ENCODE measurements around the gene CFAP119. TPM values are rescaled to one million over a fixed set of nuclear protein-coding genes. Genes with fewer than 3 reads are reported as not detected.

Gene CFAP119
- polyA plus RNA-seq, 3 donors = 2.4 to 25.3 (median 3.5) TPM

DNA sequence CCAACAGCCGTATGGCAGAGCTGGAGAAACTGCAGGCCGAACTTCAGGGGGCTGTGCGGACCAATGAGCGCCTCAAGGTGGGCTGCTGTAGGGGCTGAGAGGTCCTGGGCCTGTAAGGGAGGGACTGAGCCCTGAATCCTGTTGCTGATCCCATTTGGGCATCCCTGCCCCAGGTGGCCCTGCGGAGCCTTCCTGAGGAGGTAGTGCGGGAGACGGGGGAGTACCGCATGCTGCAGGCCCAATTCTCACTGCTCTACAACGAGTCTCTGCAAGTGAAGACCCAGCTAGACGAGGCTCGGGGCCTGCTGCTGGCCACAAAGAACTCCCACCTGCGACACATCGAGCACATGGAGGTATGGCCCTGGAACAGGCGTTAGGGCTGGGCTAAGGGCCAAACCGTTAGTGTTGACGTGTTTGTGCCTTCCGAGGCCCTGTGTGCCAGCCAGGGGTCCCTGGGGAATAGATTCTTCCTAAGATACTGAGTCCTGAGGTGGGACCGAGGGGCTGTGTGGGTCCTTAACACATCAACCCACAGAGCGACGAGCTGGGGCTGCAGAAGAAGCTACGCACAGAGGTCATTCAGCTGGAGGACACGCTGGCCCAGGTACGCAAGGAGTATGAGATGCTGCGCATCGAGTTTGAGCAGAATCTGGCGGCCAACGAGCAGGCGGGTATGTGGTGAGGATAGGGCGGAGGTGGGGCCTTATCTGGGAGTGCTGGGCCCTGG, 4.5 kb upstream of the CFAP119 start:
- no peak overlapping the region for H3K4me2 ChIP-seq (replicated peaks; ENCODE audit: extremely low read depth, low read length, poor library complexity, severe bottlenecking)
- H3K9me3 Mint-ChIP-seq = no peaks in the 10 kb centered on the region
- no peak overlapping the region for H3K4me3 Mint-ChIP-seq
- H3K27ac ChIP-seq (ENCODE audit: low read depth in 1 of 2, low read length in 2 of 2) = no peak overlapping the region
- H3K4me1 ChIP-seq (ENCODE audit: control insufficient read depth in 1 of 2, insufficient read depth in 2 of 2, low read length in 2 of 2) = peaks cover 15 to 22% of the 10 kb centered on the region in 2 donors
- peaks cover 79 to 86% of the 10 kb centered on the region in 2 donors for H3K36me3 Mint-ChIP-seq
- no peaks in the 10 kb centered on the region for H3K27me3 ChIP-seq (ENCODE audit: control insufficient read depth in 2 of 2, insufficient read depth in 2 of 2, low read length in 2 of 2)
- H3K4me1 Mint-ChIP-seq = peaks cover 16% of the 10 kb centered on the region
- peak overlapping the region in 2 of 7 donors; percentile 43 to 50 for H3K27ac Mint-ChIP-seq
- H3K36me3 ChIP-seq (replicated peaks in 1 of 2; ENCODE audit: control insufficient read depth in 1 of 2, insufficient read depth in 2 of 2, low read length in 2 of 2) = peaks cover 80 to 86% of the 10 kb centered on the region in 2 donors
- peaks cover 43% of the 10 kb centered on the region for H3K79me2 ChIP-seq (ENCODE audit: insufficient read depth, low read length)
- TF ChIP-seq, protein P1, sequence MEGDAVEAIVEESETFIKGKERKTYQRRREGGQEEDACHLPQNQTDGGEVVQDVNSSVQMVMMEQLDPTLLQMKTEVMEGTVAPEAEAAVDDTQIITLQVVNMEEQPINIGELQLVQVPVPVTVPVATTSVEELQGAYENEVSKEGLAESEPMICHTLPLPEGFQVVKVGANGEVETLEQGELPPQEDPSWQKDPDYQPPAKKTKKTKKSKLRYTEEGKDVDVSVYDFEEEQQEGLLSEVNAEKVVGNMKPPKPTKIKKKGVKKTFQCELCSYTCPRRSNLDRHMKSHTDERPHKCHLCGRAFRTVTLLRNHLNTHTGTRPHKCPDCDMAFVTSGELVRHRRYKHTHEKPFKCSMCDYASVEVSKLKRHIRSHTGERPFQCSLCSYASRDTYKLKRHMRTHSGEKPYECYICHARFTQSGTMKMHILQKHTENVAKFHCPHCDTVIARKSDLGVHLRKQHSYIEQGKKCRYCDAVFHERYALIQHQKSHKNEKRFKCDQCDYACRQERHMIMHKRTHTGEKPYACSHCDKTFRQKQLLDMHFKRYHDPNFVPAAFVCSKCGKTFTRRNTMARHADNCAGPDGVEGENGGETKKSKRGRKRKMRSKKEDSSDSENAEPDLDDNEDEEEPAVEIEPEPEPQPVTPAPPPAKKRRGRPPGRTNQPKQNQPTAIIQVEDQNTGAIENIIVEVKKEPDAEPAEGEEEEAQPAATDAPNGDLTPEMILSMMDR (IDR thresholded peaks at IDR 0.05) = no peak
- DNase-seq = no peak
- H3K9me3 ChIP-seq (replicated peaks in 1 of 2; ENCODE audit: control insufficient read depth in 1 of 2, insufficient read depth in 1 of 2, low read length in 2 of 2) = no peaks in the 10 kb centered on the region
- intact Hi-C loops (cut with micrococcal nuclease) = loop anchor here in 1 of 2 donors (10.0 kb wide), 1 partner anchor 158 kb away; the partner anchor contains the start of gene FBXL19
- H3K4me3 ChIP-seq (replicated peaks in 1 of 3; ENCODE audit: low read depth in 2 of 3, low read length in 3 of 3) = no peak overlapping the region
- no peak overlapping the region for H2AFZ ChIP-seq (ENCODE audit: insufficient read depth, low read depth, low read length, poor library complexity, severe bottlenecking)
- 96% methylated on average over 29 of the region's 29 CpGs for whole genome bisulfite sequencing (ENCODE audit: insufficient coverage)
- peaks cover 21% of the 10 kb centered on the region for H4K20me1 ChIP-seq (ENCODE audit: insufficient read depth, low read length)
- peaks cover 0 to 2% (median 0%) of the 10 kb centered on the region in 3 donors for H3K27me3 Mint-ChIP-seq (ENCODE audit: low read depth in 3 of 3)
- no peak overlapping the region for H3K9ac ChIP-seq (ENCODE audit: insufficient read depth, low read length, poor library complexity, severe bottlenecking)

DNA sequence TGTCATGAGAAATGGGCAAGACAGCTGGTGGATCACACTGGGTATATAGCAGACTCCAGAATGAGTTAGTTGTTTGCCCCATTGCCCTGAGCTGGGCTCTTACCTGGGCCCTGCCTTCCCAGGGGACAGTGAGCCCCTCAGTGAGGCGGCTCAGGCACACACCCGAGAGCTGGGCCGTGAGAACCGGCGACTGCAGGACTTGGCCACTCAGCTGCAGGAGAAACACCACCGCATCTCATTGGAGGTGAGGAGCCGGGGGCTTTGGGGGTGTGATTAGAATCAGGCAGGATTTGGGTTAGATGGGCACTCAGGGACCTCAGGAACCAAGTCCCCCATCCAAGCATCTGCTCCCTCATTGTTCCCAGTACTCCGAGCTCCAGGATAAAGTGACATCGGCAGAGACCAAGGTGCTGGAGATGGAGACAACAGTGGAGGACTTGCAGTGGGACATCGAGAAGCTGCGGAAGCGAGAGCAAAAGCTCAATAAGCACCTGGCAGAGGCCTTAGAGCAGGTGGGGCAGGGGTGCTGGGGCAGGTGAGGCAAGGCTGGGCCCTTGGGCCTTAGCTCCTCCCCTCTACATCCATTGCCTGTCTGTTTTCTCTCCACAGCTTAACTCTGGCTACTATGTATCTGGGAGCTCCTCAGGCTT, 3.1 kb upstream of the CFAP119 start:
- Mint-ChIP-seq H3K36me3 (peaks cover 67 to 81% of the 10 kb centered on the region in 2 donors), H3K4me3 (no peak overlapping the region), H3K27me3 (ENCODE audit: low read depth in 3 of 3) (peaks cover 0 to 3% (median 0%) of the 10 kb centered on the region in 3 donors), H3K4me1 (peaks cover 31% of the 10 kb centered on the region), H3K9me3 (no peaks in the 10 kb centered on the region), H3K27ac (peak overlapping the region in 1 of 7 donors; percentile 50)
- Histone ChIP-seq H3K4me3 (replicated peaks in 1 of 3; ENCODE audit: low read depth in 2 of 3, low read length in 3 of 3) (no peak overlapping the region), H3K27me3 (ENCODE audit: control insufficient read depth in 2 of 2, insufficient read depth in 2 of 2, low read length in 2 of 2) (no peaks in the 10 kb centered on the region), H4K20me1 (ENCODE audit: insufficient read depth, low read length) (peaks cover 21% of the 10 kb centered on the region), H3K9ac (ENCODE audit: insufficient read depth, low read length, poor library complexity, severe bottlenecking) (no peak overlapping the region), H3K36me3 (replicated peaks in 1 of 2; ENCODE audit: control insufficient read depth in 1 of 2, insufficient read depth in 2 of 2, low read length in 2 of 2) (peaks cover 68 to 71% of the 10 kb centered on the region in 2 donors), H2AFZ (ENCODE audit: insufficient read depth, low read depth, low read length, poor library complexity, severe bottlenecking) (no peak overlapping the region), H3K79me2 (ENCODE audit: insufficient read depth, low read length) (peaks cover 58% of the 10 kb centered on the region), H3K4me1 (ENCODE audit: control insufficient read depth in 1 of 2, insufficient read depth in 2 of 2, low read length in 2 of 2) (peaks cover 29 to 36% of the 10 kb centered on the region in 2 donors), H3K4me2 (replicated peaks; ENCODE audit: extremely low read depth, low read length, poor library complexity, severe bottlenecking) (no peak overlapping the region), H3K9me3 (replicated peaks in 1 of 2; ENCODE audit: control insufficient read depth in 1 of 2, insufficient read depth in 1 of 2, low read length in 2 of 2) (no peaks in the 10 kb centered on the region), H3K27ac (ENCODE audit: low read depth in 1 of 2, low read length in 2 of 2) (no peak overlapping the region)
- intact Hi-C loops (cut with micrococcal nuclease) = loop anchor here in 1 of 2 donors (5.0 to 10.0 kb wide), 3 partner anchors 42 to 160 kb away; partner anchors contain the start of genes FBRS and FBXL19
- no peak for DNase-seq
- TF ChIP-seq, protein P1 (IDR thresholded peaks at IDR 0.05) = no peak
- WGBS (ENCODE audit: insufficient coverage) = 100% methylated on average over 9 of the region's 12 CpGs
